MM.1S (cell line): ENCODE data around the gene UBL5.
"Not testable (repeated sequence)": the region's sequence is repeated elsewhere in the genome, so short reads cannot be mapped to it uniquely, and the experiment has no call there.

Experiments used
- DNase-seq: peaks from one replicate; pipeline ENCODE4 v3.0.0-alpha.2; 2015
- H2AFZ ChIP-seq: fragments of 300-600 bp; sonication (generic); 2 replicates; pipeline ENCODE4 v1.6.0; 2016; ENCODE audit warnings: antibody characterized with exemption, low read length
- H3F3A ChIP-seq: fragments of 300-600 bp; sonication (generic); 2 replicates; pipeline ENCODE4 v1.6.1; 2016; ENCODE audit warnings: mild to moderate bottlenecking, antibody characterized with exemption, low read length, moderate library complexity, mixed read lengths; ENCODE audit not compliant: insufficient read depth
- H3K27ac ChIP-seq: fragments of 300-600 bp; sonication (generic); 2 replicates; pipeline ENCODE4 v1.5.1; 2016; ENCODE audit warnings: mild to moderate bottlenecking, low read length
- H3K27me3 ChIP-seq: fragments of 300-600 bp; sonication (generic); replicated peaks from 2 replicates; pipeline ENCODE4 v1.6.0; 2016; ENCODE audit warnings: low read length; ENCODE audit not compliant: insufficient read depth
- H3K36me3 ChIP-seq: fragments of 300-600 bp; sonication (generic); replicated peaks from 2 replicates; pipeline ENCODE4 v1.6.1; 2016; ENCODE audit warnings: mild to moderate bottlenecking, low read length, mixed read lengths; ENCODE audit not compliant: insufficient read depth
- H3K4me1 ChIP-seq: fragments of 300-600 bp; sonication (generic); 2 replicates; pipeline ENCODE4 v1.6.1; 2016; ENCODE audit warnings: low read length, mixed read lengths
- H3K4me2 ChIP-seq: fragments of 300-600 bp; sonication (generic); 2 replicates; pipeline ENCODE4 v1.6.0; 2016; ENCODE audit warnings: low read depth, low read length
- H3K4me3 ChIP-seq: fragments of 300-600 bp; sonication (generic); 2 replicates; pipeline ENCODE4 v1.5.1; 2016; ENCODE audit warnings: low read length, mixed read lengths
- H3K79me2 ChIP-seq: fragments of 300-600 bp; sonication (generic); 2 replicates; pipeline ENCODE4 v1.6.1; 2016; ENCODE audit warnings: mixed run types, low read length, mixed read lengths
- H3K9ac ChIP-seq: fragments of 300-600 bp; sonication (generic); 2 replicates; pipeline ENCODE4 v1.6.1; 2016; ENCODE audit warnings: low read length, mixed read lengths
- H3K9me2 ChIP-seq: fragments of 300-600 bp; sonication (generic); replicated peaks from 2 replicates; pipeline ENCODE4 v1.6.1; 2016; ENCODE audit warnings: mild to moderate bottlenecking, low read length, mixed read lengths; ENCODE audit not compliant: insufficient read depth
- H3K9me3 ChIP-seq: fragments of 300-600 bp; sonication (generic); replicated peaks from 2 replicates; pipeline ENCODE4 v1.6.1; 2016; ENCODE audit warnings: mild to moderate bottlenecking, low read length, mixed read lengths; ENCODE audit not compliant: insufficient read depth
- H4K20me1 ChIP-seq: fragments of 300-600 bp; sonication (generic); 2 replicates; pipeline ENCODE4 v1.6.1; 2016; ENCODE audit warnings: mild to moderate bottlenecking, low read length, moderate library complexity, mixed read lengths; ENCODE audit not compliant: insufficient read depth
- CTCF ChIP-seq: fragments of 300-600 bp; sonication (generic); IDR thresholded peaks from 2 replicates; pipeline ENCODE4 v1.5.1; 2016; ENCODE audit warnings: antibody characterized with exemption, low read length, mixed read lengths
- EZH2 ChIP-seq: fragments of 300-600 bp; sonication (generic); optimal IDR thresholded peaks from 2 replicates; pipeline ENCODE3; 2017; ENCODE audit warnings: low read depth, mild to moderate bottlenecking, antibody characterized with exemption, low read length, mixed read lengths
- EZH2phosphoT487 ChIP-seq: fragments of 300-600 bp; sonication (generic); IDR thresholded peaks from 2 replicates; pipeline ENCODE4 v1.6.1; 2018; ENCODE audit warnings: antibody characterized with exemption, low read length

Gene UBL5

GRCh38 chr19:9818175-9818733 is 9.5 kb upstream of the UBL5 start:
- peak overlapping the region; percentile 99 for H3K4me3 ChIP-seq
- H3K4me1 ChIP-seq = peaks cover 20% of the 10 kb centered on the region
- no peaks in the 10 kb centered on the region for H3K36me3 ChIP-seq
- H3K9ac ChIP-seq = peak overlapping the region; percentile 94
- DNase-seq = no peak
- H3K9me2 ChIP-seq = no peaks in the 10 kb centered on the region
- no peaks in the 10 kb centered on the region for H4K20me1 ChIP-seq
- H2AFZ ChIP-seq = peak overlapping the region; percentile 92
- peak overlapping the region; percentile 85 for H3K4me2 ChIP-seq
- peaks cover 5% of the 10 kb centered on the region; the same call in 1 of the 2 replicates for H3F3A ChIP-seq
- no peaks in the 10 kb centered on the region for H3K27me3 ChIP-seq
- no peaks in the 10 kb centered on the region for H3K9me3 ChIP-seq
- H3K27ac ChIP-seq = peak overlapping the region; percentile 83; the same call in 1 of the 2 replicates
- TF ChIP-seq CTCF (no peak), EZH2phosphoT487 (no peak), EZH2 (no peak)
- H3K79me2 ChIP-seq = peaks cover 42% of the 10 kb centered on the region

- Histone ChIP-seq H3K9me2 (no peaks in the 10 kb centered on the region), H3K9me3 (no peaks in the 10 kb centered on the region), H3F3A (peaks cover 12% of the 10 kb centered on the region), H3K9ac (peak within 1 kb of the TSS; percentile 94), H2AFZ (peak within 1 kb of the TSS; percentile 92), H3K4me2 (peak within 1 kb of the TSS; percentile 85), H3K4me3 (peak within 1 kb of the TSS; percentile 99), H3K27me3 (no peaks in the 10 kb centered on the region), H3K27ac (peak within 1 kb of the TSS; percentile 83; the same call in 1 of the 2 replicates), H3K79me2 (peaks cover 37% of the 10 kb centered on the region), H4K20me1 (no peaks in the 10 kb centered on the region), H3K36me3 (no peaks in the 10 kb centered on the region), H3K4me1 (peaks cover 27% of the 10 kb centered on the region)
- TF ChIP-seq EZH2 = no peak
- TF ChIP-seq CTCF = no peak
- no peak for TF ChIP-seq EZH2phosphoT487
- peak; percentile 100 for DNase-seq
Observed at GRCh38 chr19:9818734-9819595, 8.8 kb upstream of the UBL5 start, which contains the start of gene FBXL12. TSS of gene FBXL12 (minus strand) at chr19:9819079. CDS start at chr19:9818813, 266 bp downstream.

DNA sequence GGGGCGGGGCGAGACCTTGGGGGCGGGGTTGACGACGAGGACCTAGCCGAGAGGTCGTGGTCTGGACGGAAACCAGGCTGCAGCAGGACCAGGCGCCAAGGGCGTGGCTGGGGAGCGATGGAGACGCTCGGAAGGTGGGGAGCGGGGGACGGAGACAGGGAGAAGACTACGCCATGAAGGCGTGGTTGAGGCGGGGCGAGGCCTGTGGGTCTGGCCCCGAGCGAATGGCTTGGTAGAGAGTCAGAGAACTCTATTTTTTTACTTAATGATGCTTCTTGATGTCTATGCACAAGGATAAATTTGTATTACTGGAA is 8.2 kb upstream of the UBL5 start:
- peak overlapping the region; percentile 7; the same call in 1 of the 2 replicates for H2AFZ ChIP-seq
- H3K4me2 ChIP-seq = peak overlapping the region; percentile 63
- no peaks in the 10 kb centered on the region for H3K9me2 ChIP-seq
- H3K4me3 ChIP-seq = peak overlapping the region; percentile 49; the same call in 1 of the 2 replicates
- no peaks in the 10 kb centered on the region for H4K20me1 ChIP-seq
- peaks cover 31% of the 10 kb centered on the region for H3K4me1 ChIP-seq
- peaks cover 15% of the 10 kb centered on the region for H3F3A ChIP-seq
- no peaks in the 10 kb centered on the region for H3K36me3 ChIP-seq
- no peaks in the 10 kb centered on the region for H3K27me3 ChIP-seq
- peak overlapping the region; percentile 33; the same call in 1 of the 2 replicates for H3K27ac ChIP-seq
- H3K9ac ChIP-seq = no peak overlapping the region
- DNase-seq = no peak
- no peaks in the 10 kb centered on the region for H3K9me3 ChIP-seq
- peaks cover 37% of the 10 kb centered on the region for H3K79me2 ChIP-seq
- no peak for TF ChIP-seq CTCF
- no peak for TF ChIP-seq EZH2phosphoT487
- TF ChIP-seq EZH2 = no peak

GRCh38 chr19:9820034-9820433 is 7.7 kb upstream of the UBL5 start:
- peak overlapping the region; percentile 63 for H3K4me2 ChIP-seq
- H3K9ac ChIP-seq, DNase-seq, H3K36me3 ChIP-seq, H4K20me1 ChIP-seq, H3K27me3 ChIP-seq, H3K9me2 ChIP-seq, H3K9me3 ChIP-seq: not testable (repeated sequence)
- H3K4me1 ChIP-seq = peaks cover 31% of the 10 kb centered on the region
- H3F3A ChIP-seq = peaks cover 19% of the 10 kb centered on the region
- peak overlapping the region; percentile 33; the same call in 1 of the 2 replicates for H3K27ac ChIP-seq
- H3K79me2 ChIP-seq = peaks cover 41% of the 10 kb centered on the region
- H2AFZ ChIP-seq = peak overlapping the region; percentile 7; the same call in 1 of the 2 replicates
- H3K4me3 ChIP-seq = peak overlapping the region; percentile 49; the same call in 1 of the 2 replicates
